Suppressor macrophage (primary cell): ENCODE results near the gene CXCL3.
A peak's percentile ranks its signal among the peaks of the same experiment; 100 is the strongest.

Experiments
- DNase-seq, 4 experiments: peaks; one replicate each; pipeline ENCODE4 v3.0.0-alpha.2; 2020 to 2022

Gene CXCL3

DNA sequence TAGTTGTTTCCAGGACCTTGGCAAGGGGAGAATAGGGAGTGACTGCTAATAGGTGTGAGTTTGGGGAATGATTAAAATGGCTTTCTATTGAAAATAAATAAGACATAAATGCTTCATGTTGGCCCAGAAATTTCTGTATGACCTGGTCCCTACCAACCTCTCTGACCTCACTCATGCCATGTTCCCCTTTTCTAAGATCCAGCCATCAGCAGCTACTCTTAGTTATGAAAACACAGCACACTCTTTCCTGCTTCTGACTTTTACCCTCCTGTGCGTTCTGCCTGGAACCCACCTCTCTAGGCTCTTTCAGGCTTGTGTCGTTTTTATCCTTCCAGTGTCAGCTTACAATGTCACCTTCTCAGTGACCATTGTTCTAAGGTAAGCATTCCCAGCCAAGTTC is 25.2 kb downstream of the CXCL3 start:
- peak; percentile 30 to 66 (median 50) for DNase-seq

DNA sequence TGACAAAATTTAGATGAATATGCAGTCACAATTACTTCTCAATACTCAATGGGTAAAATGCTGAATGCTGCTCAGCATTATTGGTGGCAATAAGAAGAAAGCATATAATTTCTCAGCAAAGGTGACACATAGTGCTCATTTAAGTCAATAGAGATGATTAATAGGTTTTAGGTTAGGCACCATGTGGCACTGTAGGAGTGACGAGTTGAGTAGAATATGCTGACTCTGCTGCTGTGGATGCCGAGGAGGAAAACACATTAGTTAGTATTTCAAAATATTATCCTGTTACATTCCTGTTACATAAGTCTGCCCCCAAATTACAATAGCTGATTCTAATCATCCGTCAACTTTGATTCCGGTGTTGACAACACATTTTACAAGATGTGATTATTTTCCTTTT is 26.4 kb downstream of the CXCL3 start:
- DNase-seq = peak in 1 of 4 experiments; percentile 36

DNA sequence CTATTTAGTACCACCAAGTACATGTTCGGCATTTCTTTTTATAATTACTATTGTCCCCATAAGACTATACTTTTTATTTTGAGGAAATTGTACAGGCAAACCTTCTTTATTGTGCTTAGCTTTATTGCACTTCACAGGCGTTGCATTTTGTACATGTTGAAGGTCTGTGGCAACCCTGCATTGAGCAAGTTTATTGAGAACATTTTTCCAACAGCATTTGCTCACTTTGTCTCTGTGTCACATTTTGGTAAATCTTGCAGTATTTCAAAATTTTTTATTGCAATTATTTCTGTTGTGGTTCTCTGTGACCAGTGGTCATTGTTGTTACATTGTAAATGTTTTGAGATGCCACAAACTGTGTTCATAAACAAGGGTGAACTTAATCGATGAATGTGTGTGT is 29.2 kb downstream of the CXCL3 start:
- no peak for DNase-seq

DNA sequence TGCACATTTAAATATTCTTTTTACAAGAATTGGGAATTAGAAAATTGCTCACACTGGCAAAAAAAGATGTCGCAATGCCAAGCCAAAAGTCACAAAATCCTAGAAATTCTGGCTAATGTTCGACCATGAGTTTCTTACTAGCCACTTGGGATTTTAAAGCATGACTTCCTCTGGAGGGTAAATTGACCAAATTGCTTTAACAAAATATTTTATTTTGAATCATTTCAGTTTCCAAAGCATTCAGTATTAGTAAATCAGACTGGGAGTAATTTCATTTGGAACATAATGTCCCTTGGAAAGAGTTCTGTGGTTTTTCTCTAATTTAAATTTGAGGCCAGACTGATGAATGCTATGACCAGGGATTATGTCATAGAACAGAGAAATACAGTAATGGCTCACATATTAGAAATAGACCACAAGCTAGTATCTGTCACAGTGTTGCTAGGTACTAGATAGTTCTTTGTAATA is 32.4 kb downstream of the CXCL3 start:
- DNase-seq = peak in 1 of 4 experiments; percentile 27

DNA sequence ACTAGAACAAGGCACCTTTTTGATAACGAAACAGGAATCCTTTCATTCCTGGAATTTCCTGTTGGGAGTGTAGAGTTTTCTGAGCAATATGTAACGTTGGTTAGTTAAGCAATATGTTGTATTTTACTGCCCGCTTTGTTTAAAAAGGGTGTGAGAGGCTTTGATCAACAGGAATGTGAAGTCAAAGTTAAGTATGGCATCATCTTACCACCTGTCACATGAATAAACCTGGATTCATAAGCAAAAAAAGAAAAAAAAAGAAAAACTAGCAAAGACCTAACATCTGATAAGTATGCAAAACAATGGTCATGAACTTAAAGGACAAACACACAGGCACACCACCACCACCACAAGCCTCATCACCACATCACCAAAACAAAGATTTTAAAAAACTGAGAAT is 33.0 kb downstream of the CXCL3 start:
- DNase-seq = no peak

DNA sequence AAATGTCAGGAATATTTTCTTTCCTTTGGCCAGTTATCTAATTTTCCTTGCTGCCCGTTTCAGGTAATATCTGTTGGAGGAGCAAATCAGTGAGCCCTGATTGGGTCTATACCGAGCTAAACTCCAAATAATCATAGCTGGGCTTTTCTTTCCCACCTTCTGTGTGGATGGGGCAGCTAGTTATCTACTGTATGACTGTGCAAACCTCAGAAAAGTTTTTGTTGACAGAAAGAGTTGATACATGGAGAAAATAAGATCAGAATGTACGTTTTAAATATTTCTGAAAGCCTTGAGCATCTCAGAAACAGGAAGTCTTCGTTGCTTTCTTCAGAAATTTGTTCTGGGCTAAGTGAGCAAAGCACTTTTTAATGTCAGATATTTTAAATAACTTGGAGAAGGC is 33.8 kb downstream of the CXCL3 start:
- no peak for DNase-seq

DNA sequence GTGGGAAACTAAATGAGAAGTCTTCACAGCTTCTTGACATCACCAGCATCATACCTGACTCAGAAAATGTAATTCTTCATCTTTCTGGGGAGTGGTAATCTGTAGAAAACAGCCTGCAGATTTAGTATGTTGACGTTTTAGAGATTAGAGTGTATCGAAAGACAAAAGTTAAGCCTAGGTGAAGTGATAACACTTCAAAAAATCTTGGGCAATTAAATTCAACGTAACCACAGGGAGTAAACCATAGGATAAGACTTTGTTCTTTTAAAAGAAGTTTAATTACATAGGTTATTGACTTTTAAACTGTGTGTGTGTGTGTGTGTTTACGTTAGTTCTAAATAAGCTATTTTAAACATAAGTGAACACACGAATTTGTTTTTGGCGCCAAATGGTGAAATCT is 38.2 kb downstream of the CXCL3 start:
- no peak for DNase-seq

DNA sequence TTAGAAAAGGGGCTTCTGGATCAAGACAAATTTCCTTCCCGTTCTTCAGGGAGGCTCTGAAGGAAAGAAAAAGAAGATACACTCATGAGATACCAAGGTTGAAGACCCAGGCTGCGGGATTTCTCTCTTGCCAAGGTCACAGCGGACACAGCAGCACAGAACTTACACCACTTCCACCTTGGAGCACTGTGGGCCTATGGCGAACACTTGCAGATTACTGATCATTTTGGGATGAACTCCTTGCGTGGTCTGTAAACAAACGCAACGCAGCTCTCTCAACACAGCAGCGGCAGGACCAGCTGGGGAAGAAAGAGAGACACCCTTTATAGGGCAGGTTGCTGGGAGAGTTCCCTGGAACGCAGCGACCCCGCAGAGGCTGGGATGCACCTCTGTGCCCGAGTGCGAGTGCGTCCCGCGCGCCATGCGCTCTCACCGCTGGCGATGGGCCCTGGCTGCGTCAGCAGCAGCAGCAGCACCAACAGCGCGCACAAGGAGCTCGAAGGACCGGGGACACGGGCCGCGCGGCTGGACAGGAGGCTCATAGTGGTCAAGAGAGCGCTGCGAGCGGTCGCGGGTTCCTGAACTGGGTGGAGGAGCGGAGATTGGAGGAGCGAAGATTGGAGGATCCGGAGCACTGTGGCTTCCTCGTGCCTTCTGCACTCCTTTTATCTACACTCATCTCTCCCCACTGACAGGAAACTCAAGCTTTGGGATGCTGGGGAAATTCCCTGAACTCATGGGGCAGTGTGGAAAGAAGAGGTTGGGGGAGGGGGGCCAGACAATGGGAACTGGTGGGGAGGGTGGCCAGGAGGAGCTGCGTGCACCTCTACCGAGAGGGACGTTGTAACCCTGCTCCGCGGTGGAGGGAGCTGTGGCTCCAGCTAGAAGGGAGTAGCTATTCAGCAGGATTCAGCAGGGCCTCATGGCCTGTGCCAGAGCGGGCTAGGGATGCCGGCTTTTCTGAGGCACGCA is 40.2 kb downstream of the CXCL3 start, which contains the start of gene CXCL5:
Gene CXCL5 (minus strand): TSS at position 638 of the 972 bp plus-strand sequence. CDS start 96 bp downstream, at position 542.
- DNase-seq = peak in 2 of 4 experiments; percentile 31 to 51

DNA sequence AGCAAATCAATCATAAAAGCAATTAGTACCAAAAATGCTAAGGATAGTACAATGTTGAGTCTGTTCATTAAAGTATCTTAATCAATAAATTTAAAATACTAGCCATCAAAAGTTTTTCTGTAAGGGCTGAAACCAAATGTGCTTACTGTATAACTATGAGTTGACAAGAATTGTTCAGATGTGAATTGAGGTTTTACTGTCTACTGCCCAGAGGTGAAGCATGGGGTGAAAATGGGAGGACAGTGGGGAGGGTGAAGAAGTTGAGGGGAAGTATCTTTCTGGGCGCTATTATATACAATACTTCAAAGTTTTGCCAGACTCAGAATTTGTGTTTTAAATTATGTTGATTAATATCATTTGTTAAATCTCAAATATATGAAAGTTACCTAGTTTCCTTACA is 46.4 kb downstream of the CXCL3 start:
- no peak for DNase-seq

DNA sequence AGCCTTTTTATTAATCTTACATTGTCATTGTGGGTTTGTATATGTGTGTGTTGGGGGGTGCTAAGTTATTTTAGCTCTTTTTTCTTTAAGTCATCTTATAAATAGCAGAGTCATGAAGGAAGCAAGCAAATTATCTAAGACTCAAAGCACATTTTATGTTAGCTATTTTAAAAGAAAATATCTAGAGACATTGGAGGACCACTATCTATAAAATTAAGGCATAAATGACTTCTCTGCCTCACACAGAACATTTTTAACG is 46.8 kb downstream of the CXCL3 start:
- no peak for DNase-seq

DNA sequence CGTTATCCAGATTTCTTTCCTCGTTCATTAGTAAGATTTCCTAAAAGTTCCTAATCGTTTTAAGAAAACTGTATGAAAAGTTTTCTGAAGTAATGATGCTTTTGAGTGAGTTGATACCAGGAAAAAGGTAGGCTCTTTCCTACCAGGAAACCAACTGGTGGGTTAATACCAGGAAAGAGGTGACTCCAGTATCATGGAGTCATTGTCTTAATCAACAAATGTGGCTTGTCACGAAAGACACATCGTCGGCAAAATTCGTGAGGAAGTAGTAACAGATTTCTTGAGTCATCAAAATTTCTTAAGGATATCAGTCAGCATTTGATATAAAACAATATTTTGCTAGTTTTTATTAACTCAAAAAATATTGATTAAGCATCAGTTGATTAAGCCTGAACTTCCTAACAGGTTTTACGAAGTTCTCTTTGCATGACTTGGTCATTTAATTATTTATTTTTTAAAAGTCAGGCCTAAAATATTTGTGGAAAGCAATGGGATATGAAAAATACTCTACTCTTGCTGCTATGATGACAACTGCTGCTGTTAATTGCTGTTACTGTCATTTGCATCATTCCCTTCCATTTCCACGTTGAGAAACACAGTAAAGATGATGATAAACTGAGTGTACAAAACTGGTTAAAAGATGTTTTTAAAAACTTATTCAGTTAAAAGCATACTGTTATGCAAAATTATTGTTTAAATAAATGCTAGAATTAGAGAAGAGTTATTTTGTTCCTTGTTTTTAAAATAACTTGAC is 47.3 kb downstream of the CXCL3 start:
- no peak for DNase-seq

DNA sequence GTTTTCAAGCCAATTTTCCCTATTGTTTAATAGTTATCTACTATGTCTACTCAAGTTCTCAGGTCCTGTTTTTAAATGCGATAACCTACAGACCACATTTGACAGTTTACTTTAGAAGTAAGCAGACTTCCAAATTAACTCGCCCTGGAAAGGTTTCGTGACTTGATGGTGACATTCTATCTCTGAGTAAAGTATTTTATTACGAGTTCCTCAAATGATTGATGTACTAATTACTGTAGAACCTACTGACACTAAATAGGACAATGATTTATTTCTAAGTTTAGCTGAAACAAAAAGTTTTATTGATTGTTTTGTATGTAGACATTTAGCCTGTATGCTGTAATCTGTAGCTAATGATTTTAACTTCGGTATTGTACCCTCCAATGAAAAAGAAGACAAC is 48.6 kb downstream of the CXCL3 start:
- DNase-seq = no peak

DNA sequence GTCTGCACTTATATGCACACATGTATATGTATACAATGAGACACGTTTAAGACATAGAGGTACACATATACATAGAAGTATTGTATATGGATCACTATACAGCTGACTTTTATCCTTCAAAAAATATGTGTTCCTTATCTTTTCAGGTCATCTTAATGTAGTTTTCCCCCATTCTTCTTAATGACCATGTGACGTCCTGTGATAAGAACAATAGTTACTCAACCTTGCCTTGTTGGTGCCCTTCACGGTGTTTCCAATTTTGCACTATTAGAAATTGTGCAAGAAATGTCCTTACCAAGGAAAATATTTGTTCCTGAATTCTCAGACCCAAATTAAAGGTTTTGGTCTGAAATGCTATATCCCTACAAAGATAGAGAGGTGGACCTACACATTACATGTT is 49.5 kb downstream of the CXCL3 start:
- no peak for DNase-seq

DNA sequence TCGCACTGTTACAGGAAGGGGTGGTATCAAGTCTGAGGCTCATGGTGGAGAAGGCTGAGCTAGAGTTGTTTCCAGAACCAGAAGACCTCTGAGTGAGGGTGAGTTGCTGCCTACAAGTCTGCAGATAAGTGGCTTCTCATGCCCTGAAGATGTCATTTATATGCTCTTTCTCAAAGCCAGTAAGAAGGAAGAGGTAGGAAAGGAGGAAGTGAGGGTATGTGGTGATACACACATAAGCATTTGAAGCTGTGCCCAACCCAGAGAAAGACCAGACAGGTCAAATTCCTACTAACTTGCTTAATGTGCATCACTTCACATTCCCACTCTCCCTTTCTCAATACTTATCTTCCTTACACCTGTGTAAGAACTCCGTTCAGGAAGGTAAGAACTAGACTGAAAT is 50.4 kb downstream of the CXCL3 start, which contains the start of gene PPBP:
Gene PPBP (minus strand): TSS at position 130 of the 400 bp plus-strand sequence. CDS start 87 bp downstream, at position 43.
- peak; percentile 16 to 49 (median 28) for DNase-seq
